ENCODE results near the gene SLC66A2.

DNA sequence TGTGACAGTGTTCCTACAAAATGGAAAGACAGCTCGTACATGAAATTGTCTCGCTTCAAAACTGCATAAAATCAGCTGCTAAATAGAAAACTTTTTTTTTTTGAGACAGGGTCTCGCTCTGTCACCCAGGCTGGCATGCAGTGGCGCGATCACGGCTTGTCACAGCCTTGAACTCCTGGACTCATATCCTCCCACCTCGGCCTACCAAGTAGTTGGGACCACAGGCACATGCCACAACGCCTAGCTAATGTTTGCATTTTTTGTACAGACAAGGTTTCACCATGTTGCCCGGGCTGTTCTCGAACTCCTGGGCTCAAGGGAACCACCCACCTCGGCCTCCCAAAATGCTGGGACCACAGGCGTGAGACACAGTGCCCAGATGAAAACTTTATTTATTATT, 33.7 kb upstream of the SLC66A2 start:
- TF ChIP-seq, protein P1, sequence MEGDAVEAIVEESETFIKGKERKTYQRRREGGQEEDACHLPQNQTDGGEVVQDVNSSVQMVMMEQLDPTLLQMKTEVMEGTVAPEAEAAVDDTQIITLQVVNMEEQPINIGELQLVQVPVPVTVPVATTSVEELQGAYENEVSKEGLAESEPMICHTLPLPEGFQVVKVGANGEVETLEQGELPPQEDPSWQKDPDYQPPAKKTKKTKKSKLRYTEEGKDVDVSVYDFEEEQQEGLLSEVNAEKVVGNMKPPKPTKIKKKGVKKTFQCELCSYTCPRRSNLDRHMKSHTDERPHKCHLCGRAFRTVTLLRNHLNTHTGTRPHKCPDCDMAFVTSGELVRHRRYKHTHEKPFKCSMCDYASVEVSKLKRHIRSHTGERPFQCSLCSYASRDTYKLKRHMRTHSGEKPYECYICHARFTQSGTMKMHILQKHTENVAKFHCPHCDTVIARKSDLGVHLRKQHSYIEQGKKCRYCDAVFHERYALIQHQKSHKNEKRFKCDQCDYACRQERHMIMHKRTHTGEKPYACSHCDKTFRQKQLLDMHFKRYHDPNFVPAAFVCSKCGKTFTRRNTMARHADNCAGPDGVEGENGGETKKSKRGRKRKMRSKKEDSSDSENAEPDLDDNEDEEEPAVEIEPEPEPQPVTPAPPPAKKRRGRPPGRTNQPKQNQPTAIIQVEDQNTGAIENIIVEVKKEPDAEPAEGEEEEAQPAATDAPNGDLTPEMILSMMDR (IDR thresholded peaks at IDR 0.05; ENCODE audit: insufficient read depth, low read length) = no peak
- TF ChIP-seq POLR2AphosphoS5 (IDR thresholded peaks at IDR 0.05; ENCODE audit: low read depth) (no peak), GABPA (IDR thresholded peaks at IDR 0.05; ENCODE audit: low read depth) (no peak)
- TF ChIP-seq, protein P2, sequence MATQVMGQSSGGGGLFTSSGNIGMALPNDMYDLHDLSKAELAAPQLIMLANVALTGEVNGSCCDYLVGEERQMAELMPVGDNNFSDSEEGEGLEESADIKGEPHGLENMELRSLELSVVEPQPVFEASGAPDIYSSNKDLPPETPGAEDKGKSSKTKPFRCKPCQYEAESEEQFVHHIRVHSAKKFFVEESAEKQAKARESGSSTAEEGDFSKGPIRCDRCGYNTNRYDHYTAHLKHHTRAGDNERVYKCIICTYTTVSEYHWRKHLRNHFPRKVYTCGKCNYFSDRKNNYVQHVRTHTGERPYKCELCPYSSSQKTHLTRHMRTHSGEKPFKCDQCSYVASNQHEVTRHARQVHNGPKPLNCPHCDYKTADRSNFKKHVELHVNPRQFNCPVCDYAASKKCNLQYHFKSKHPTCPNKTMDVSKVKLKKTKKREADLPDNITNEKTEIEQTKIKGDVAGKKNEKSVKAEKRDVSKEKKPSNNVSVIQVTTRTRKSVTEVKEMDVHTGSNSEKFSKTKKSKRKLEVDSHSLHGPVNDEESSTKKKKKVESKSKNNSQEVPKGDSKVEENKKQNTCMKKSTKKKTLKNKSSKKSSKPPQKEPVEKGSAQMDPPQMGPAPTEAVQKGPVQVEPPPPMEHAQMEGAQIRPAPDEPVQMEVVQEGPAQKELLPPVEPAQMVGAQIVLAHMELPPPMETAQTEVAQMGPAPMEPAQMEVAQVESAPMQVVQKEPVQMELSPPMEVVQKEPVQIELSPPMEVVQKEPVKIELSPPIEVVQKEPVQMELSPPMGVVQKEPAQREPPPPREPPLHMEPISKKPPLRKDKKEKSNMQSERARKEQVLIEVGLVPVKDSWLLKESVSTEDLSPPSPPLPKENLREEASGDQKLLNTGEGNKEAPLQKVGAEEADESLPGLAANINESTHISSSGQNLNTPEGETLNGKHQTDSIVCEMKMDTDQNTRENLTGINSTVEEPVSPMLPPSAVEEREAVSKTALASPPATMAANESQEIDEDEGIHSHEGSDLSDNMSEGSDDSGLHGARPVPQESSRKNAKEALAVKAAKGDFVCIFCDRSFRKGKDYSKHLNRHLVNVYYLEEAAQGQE (IDR thresholded peaks at IDR 0.05; ENCODE audit: insufficient replicate concordance, low read depth) = no peak
